Measurements from ENCODE around the gene CPED1.
"Not testable (repeated sequence)": the region's sequence is repeated elsewhere in the genome, so short reads cannot be mapped to it uniquely, and the experiment has no call there.

The CPED1 gene

DNA sequence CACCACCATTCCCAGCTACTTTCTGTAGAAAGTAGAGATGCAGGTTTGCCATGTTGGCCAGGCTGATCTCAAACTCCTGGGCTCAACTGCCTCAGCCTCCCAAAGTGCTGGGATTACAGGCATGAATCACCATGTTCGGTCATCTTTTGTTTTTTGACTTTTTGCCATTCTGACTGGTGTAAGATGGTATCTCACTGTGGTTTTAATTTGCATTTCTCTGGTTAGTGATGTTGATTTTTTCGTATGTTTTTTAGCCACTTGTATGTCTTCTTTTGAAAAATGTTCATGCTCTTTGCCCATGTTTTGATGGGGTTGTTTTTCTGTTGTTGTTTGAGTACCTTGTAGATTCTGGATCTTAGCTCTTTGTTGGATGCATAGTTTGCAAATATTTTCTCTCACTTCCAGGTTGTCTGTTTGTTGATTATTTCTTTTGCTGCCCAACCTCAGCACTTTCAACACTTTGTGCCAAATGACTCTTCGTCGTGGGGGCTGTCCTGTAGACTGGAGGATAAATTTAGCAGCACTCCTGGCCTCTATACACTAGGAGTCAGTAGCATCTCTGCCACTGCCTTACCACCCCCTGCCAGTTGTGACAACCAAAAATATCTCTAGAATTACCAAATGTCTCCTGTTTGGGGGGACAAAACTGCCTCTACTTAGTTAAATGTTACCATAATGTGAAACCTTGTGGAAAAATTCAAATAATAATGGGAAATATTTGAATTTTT lies 6.5 kb upstream of the CPED1 start:
- DNase-seq, result no peak

DNA sequence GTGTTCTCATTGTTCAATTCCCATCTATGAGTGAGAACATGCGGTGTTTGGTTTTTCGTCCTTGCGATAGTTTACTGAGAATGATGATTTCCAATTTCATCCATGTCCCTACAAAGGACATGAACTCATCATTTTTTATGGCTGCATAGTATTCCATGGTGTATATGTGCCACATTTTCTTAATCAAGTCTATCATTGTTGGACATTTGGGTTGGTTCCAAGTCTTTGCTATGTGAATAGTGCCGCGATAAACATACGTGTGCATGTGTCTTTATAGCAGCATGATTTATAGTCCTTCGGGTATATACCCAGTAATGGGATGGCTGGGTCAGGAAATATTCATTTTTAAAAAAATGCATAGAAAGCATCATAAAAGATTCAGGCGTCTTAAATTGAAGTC lies 4.9 kb upstream of the CPED1 start:
- not testable (repeated sequence) for DNase-seq

DNA sequence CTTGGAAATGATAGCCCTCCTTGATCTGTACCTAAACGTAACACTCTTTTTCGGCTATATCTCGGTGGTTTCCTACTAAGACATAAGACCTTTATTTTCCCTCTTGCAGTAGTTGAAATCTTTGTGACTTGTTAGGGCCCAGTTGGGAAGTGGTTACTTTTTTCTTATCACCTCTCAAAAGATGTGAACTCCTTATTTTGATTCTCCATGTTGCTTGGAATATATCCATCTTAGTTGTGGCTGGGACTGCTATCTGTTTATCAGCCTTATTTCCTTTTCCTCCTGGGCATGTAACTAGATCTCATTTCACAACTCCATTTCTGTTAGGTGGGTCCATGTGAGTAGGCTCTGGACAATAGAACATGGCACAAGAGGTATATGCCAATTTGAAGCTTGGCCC lies 4.1 kb upstream of the CPED1 start:
- DNase-seq, result no peak

DNA sequence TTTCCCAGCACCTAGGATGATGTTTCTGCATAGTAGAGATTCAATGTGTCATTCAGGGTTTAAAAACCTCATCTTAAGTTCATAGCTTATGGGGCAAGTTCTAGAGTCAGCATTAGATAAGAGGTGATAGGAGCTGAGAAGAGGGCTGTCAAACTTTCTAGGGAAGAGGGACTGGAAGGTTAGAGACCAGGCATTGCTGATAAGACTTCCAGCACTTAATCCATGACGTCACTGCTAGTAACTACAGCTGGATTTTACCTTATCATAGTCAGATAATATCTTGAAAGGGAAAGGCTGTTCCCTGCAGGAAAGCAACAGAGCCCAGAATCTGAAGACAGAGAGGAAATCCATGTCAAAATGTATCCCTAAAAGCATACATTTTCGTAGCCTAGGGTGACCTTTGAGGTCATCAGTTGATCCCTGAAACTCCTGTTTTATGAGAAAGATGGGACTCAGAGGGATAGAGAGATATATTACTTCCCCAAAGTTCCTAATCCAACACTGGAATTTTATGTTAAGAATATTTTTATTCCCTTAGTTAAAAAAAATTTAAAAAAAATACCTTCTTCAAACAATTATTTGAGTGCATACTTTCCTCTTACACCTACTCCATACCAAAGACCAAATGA lies 3.3 kb upstream of the CPED1 start:
- no peak for DNase-seq

DNA sequence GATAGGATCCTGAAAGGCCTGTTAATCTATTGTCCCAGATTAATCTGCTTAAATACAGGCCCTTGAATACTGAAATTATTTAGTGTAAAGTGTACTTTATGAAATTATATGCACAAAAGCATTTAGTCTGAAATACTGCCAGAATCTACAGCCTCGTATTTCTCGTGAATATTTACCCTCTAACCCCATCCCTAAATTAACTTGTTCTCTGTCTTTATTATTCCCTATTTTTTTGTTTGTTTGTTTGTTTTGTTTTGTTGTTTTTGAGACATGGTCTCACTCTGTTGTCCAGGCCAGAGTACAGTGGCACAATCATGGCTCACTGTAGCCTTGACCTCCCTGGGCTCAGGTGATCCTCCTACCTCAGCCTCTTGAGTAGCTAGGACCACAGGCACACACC lies 2.7 kb upstream of the CPED1 start:
- DNase-seq, result no peak

DNA sequence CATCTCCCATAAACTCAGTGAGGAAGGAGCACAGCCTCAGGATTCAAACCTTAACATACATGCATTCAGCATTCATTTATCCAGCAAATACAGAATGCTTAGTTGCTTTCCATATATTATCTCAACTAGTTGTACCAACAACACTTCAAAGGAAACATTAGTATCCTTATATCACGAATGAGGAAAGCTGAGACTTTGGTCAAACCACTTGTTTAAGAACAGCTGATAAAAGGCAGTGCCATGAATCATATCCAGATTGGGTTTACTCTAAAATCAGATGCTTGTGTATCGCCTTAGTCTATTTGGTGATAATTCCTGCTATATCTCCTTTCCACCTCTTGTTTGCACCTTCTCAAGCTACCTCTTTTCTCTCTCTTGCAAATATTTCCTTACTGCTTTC lies 1.9 kb upstream of the CPED1 start:
- no peak for DNase-seq

DNA sequence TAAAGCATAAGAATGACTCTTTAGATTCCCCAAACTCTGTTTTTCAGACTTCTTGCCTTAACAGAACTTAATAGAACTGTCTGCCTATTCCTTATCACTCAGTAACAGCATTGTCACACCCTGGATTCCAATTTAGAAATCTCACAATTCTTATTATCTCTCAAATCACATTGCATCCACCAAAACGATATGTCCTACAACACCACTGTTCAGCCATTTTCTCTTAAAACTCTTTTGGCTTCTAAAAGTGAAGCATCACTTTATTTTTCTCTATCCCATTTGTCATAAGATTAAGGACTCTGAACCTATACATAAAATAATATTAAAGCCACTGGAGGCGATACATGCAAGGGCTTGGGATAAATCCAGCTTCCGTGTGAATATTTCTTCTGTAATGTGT lies 1.2 kb upstream of the CPED1 start:
- no peak for DNase-seq

DNA sequence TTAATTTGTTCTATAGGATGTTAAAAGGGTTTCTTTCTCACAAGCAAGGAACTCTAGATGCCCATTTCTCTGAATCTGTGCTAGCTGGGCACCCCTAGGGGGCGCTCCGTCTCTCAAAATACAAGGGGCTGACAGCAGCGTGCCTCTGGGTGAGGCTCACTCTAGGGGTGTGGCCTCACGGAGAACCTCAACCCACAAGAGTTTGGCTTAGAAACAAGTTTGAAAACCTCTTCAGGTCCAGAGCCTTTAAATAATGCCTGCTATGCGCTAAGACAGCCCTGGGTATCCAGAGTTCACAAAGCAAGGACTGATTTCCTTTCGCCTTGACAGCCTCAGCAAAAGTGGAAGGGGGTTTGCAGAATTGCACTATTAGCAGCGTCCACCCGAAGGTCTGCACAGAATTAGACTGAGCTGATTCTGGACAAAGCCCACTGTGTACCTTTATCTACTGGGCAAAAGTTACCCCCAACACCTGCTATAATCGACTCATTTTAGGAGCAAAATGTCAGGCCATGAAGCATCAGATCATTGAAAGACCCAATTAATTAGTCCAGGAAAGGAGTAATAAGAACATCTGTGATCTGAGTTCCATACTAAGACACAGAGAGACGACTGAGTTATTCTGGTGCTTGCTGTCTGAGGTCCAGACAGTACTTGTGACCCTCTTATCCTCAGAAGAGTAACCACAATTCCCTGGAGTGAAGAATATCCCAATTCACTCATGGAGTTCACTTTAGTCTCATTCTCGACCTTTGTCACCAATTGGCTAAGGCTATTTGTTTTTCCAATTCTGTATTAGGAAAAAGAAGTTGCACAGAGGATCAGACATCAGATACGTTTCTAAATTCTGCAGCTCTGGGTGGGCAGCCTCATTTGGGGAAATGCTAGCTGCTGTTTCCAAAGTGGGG lies 574 bp upstream of the CPED1 start:
- DNase-seq, result peak; percentile 92

DNA sequence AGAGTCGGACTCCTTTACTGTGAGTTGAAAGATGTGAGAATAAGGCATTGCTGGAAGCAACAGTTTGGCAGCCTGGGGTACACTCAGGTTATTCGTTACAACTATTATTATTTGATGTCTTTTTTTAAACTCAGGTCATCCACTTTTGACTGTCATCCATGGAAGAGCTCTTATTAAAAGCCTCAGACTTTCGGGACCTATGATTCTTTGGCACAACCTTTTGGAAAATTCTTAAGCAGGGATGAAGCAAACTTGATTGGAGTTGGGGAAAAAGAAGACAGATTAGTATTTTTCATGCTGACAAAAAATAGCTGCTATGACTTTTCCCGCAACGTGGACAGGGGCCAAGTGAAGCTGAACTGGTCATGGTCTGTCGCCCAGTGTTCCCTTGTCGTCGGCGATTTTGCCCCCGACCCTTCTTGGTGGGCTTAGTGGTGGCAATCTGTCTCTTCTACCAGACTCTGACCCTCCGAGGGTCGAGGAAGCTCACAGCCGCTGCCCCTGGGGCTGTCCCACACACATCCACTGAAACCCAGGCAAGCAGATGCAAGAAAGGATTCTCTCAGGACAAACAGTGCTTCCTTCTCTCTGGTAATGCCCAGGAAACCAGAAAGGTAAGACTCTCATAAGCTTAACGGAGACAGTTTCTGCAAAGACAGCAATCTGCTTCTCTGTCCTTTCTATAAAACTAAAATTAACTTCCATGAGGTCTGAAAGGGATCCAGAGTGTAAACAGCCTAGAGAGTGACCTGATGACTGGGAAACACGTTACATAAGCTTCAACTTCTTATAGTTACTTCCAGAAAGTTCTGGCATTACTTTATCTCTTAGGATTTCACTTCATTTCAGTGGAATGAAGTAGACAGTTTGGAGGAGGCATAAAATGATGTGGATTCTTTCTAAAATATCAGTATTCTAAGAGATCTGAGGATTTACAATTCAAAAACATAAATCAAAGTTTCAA lies 1.0 kb downstream of the CPED1 start:
- no peak for DNase-seq

DNA sequence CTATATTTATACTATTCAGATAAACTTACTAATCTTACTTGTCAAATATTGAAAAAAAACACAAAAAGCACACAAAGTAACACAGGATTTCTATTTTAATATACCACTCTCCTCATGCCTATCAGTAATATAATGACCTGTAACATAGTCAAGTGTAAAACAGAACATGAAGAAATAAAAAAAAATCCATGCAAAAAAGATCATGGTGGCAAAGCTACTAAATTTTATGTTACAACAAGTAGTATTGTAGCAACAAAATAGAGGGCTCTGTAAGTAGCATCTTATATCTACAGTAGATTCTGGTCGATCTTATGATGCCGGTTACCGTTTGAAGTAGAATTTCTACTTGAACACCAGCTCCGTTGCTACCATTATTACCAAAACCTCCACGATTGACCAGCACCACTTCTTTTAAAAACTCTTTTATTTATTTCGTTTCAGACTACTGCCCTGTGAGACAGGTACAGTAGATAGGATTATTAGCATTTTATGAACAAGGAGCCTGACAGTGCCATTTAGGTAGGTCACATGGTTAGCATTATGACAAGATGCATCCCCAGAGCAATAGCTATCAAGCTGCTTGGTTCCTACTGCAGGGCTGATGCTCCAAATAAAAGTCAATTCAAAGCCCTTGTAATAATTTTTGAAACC lies 2.1 kb downstream of the CPED1 start:
- no peak for DNase-seq

DNA sequence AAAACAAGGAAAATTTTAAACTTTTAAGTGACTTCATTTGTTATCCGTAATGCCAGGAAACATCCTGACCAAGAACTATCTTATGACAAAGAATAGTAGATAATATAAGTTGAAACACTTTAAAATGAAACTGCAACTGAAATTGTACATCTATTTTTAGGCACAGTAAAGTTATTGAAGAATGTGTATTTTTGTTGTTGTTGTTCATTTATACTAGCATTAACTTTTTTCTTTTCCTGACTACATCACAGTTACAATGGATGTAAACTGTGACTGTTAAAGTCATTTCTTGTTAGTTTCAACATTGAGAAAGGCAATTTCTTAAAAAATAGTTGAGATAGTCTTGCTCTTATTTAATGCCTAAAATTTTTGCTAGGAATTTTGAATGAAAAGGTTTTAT lies 2.6 kb downstream of the CPED1 start:
- no peak for DNase-seq

DNA sequence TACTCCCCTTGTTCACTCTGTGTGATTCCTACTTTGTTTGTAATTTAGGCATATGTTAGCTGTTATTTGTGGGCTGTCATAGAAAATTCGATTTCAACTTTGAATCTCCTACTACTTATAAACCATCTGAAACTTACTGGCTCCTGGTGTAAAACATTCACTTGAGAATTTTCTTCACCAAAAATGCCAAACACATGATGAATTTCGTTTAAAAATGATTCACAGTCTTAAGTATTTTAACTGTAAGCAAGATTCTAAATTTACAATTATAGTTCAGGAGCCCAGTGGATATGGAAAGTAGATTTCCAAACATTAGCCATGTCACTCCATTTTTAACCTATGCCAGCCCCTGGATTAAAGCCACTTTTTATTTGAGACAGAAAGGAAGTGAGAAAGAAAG lies 3.1 kb downstream of the CPED1 start:
- DNase-seq, result no peak

DNA sequence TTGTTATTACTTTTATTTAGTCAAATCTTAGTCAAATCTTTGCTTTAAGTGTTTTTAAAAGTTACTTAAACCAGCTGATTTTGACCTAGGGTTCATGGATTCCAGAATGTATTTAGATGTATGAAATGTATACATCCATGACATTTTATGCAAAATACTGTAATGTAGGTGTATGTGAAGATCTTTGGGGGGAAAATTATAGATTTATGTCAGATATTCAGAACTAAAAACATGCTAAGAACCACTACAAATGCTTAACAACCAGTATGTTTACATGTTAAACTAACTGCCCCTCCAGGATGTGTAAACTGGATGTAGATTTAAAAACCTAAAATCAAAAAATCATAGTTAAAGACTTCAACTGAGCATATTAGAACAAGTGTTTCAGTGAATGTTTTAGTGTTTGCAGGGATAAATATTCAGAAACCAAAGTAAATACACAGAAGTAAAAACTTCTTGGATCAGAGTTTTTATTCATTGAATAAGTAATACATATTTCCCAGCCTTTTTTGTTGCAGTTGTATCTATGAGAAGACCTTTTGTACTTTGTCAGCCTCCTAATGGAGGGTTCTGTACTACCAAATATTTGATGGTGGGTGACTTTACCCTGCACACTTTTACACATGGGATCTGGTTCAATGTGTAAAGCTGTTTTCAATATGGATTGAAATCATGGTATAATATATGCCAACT lies 3.9 kb downstream of the CPED1 start:
- DNase-seq, result no peak

DNA sequence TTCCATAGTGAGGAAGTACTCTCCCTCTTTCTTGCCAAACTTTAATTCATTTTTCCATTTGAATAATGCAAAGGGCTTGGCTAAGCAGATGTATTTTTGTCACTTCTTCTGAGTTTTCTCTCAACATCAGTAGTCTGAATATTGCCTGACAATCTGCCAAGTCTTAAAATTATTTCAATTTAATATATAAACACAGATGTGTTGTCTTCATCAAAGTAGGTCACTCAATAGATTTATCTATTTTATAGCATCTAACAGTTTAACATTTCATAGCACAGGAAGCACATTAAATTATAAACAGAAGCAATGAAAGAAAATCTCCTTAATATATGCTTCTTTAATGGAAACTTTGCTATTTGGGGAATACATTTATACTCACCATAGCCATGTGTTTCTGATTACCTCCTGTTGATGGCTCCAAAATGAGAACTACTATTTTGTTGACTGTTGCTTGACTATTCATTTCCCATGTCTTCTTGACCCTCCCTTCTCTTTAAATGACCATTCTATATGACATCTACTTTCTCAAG lies 4.5 kb downstream of the CPED1 start:
- no peak for DNase-seq

DNA sequence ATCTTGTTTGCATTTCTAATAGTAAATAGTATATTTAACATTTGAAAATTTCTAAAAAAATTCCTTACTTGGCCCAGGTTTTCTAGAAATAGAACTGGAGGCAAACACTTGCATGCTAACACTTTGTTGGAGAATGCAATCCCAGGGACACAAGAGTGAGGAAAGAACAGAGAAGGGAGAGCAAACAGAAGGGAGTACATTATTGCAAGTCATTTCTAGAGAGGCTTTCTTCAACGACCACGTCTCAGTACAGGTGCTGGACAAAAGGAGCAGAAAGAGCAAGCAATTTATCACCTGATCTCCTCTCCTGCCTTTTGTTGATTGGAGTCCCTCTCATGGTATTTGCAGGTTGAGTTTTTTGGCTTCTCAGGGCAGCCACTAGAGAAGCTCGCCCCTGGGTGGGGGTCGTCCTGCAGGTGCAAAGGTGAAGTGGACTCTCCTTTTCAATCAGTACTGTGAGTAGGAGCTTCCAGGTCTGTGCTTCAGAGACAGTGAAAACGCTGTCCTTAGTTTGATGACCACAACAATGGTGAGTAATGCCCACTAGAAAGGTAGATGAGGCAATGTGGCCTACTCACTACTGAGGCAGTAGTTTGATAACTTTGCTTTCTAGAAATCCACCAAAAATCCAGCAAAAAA lies 5.2 kb downstream of the CPED1 start:
- DNase-seq, result no peak

DNA sequence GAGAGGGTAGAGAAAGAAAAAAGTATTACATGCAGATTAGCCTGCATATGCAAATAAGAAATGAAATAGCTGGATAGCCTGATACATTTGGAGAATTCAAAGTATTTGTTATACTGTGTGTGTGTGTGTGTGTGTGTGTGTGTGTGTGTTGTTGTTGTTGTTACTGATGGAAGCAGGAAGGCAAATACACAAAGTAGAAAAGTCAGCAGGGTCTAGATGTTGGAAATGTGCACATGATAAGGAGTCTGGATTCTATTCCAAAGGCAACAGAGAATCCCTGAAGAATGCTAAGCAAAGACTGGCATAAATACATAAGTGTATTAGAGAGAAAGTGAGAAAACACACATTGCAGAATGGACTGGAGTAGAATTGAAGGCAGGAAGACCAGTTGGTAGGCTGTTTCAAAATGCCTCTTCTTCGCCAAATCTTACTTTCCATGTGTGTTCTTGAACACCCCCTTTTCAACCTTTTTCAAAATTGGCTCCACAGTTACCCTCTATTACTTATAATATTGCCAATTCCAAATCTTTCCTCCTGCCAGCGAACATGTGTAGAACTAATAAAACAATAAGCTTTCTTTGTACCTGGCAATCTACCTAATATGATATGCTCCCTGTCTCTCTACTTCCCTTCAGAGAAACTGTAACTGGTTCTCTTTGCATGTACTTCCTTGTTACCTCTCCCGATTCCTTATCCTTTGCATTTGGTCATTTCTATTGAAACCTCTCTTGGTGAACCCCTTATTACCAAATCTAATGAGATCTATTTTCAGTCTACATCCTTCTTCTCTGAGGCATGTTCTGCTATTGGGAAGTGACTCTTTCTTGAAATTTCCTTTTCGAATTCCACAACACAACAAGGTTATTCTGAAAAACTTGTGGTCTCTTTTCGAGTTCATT lies 6.2 kb downstream of the CPED1 start:
- no peak for DNase-seq

DNA sequence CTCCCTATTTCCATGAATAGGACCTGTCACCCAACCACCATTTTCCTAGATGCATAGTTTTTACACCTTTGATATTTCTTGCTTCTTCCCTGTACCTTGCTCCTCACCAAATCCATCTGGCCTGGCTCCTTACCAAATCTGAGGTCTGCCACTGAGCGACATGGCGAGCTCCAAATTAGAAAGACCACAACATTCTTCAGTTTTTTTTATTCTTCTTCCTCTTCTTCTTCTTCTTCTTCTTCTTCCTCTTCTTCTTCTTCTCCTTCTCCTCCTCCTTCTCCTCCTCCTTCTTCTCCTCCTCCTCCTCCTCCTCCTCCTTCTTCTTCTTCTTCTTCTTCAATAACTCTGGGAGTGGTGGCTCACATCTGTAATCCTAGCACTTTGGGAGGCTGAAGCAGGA lies 7.1 kb downstream of the CPED1 start:
- DNase-seq, result no peak

DNA sequence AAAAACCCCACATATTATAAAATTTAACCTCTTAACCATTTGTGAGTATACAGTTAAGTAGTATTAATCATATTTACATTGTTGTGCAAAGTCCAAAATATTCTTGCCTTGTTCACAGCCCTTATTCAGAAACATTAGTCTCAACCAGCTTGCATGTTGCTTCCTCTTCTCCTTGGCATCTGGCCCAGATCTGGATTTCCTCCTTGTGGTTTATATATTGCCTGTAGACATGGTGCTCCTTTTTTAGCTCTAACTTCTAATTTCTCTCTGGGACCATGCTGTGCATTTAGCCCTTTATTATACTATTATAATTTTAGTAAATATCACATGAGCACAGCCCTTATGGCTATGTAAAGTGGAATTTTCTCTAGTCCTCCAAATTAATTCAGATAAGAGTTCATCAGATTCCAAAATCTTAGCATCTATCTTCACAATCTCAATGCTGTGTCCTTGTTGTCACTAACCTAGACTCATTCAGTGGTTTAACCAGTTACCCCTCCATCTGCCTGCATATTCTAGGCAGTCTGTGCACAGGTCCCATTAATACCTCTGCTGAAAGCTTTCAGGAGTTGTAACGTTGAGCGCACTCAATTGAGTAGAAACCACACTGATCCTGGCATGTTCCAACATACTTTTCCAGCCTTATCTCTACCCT lies 7.9 kb downstream of the CPED1 start:
- peak; percentile 75 for DNase-seq

DNA sequence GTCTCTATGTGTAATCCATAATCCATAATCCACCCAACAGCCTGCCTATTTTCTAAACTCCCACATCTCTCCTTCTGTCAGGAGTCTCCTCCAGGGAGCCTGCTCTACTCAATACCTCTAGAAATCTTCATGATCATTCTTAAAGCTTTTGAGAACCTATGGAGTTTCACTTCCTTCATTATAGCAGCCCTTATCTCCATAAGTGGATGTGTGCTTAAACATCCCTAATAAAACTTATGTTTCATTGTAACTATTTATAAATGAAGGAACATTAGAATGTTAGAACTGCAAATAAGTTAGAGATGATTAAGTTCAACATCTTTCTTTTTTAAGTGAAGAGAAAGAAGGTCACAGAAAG lies 8.5 kb downstream of the CPED1 start:
- no peak for DNase-seq
